KMS-11 (cell line): Measurements from ENCODE around the gene DEFB129.

ENCODE experiments used
- H2AFZ ChIP-seq: fragments of 200-600 bp; sonication (generic); 2 replicates; pipeline ENCODE4 v1.6.1; 2016; ENCODE audit warnings: antibody characterized with exemption, mixed run types, low read depth
- H3K27ac ChIP-seq: fragments of 200-600 bp; sonication (generic); 2 replicates; pipeline ENCODE4 v1.6.1; 2016; ENCODE audit warnings: mild to moderate bottlenecking, mixed run types
- H3K27me3 ChIP-seq: fragments of 200-600 bp; sonication (generic); 2 replicates; pipeline ENCODE4 v1.6.1; 2017; ENCODE audit warnings: mild to moderate bottlenecking, low read depth, mixed run types, moderate library complexity; ENCODE audit not compliant: insufficient read depth
- H3K36me3 ChIP-seq: fragments of 200-600 bp; sonication (generic); 2 replicates; pipeline ENCODE4 v1.6.1; 2017; ENCODE audit warnings: mild to moderate bottlenecking, mixed run types; ENCODE audit not compliant: insufficient read depth
- H3K4me1 ChIP-seq: fragments of 200-600 bp; sonication (generic); 2 replicates; pipeline ENCODE4 v1.6.1; 2016; ENCODE audit warnings: mild to moderate bottlenecking, low read depth, mixed run types; ENCODE audit not compliant: poor library complexity, severe bottlenecking
- H3K4me2 ChIP-seq: fragments of 200-600 bp; sonication (generic); 2 replicates; pipeline ENCODE4 v1.7.0; 2016; ENCODE audit warnings: mild to moderate bottlenecking, mixed run types
- H3K4me3 ChIP-seq: fragments of 200-600 bp; sonication (generic); IDR thresholded peaks from 2 replicates; pipeline ENCODE4 v1.6.1; 2017; ENCODE audit warnings: low read depth, low read length, mixed read lengths; ENCODE audit not compliant: insufficient read depth
- H3K79me2 ChIP-seq: fragments of 200-600 bp; sonication (generic); 2 replicates; pipeline ENCODE4 v1.6.1; 2016; ENCODE audit warnings: low read depth, mixed run types; ENCODE audit not compliant: insufficient read depth
- H3K9ac ChIP-seq: fragments of 200-600 bp; sonication (generic); 2 replicates; pipeline ENCODE4 v1.6.1; 2016; ENCODE audit warnings: mild to moderate bottlenecking, mixed run types
- H4K20me1 ChIP-seq: fragments of 200-600 bp; sonication (generic); 2 replicates; pipeline ENCODE4 v1.6.1; 2016; ENCODE audit warnings: mild to moderate bottlenecking, mixed run types; ENCODE audit not compliant: insufficient read depth
- TF ChIP-seq, protein P1 (sequence below): fragments of 200-600 bp; sonication (generic); conservative IDR thresholded peaks from 2 replicates; pipeline ENCODE4 v1.6.1; 2017; ENCODE audit warnings: low read depth, mild to moderate bottlenecking, antibody characterized with exemption, low read length, moderate library complexity, mixed read lengths

Gene DEFB129

DNA sequence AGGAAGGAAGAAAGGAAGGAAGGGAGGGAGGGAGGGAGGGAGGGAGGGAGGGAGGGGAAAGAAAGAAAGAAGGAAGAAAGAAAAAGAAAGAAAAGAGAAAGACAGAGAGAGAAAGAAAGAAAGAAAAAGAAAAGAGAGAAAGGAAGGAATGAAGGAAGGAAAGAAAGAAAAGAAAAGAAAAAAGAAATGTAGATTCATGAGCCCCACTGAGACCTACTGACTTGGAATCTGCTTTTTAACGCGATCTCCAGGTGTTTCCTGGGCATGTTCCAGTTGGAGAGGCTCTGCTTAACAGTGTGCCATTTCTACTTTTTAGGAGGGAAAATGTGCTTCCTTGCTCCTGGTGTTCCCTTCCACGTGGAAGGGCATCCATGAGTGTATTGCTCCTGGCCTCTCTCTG is 46.8 kb downstream of the DEFB129 start:
- Histone ChIP-seq H3K4me1 (no peaks in the 10 kb centered on the region), H4K20me1 (no peaks in the 10 kb centered on the region), H3K27me3 (no peaks in the 10 kb centered on the region), H3K27ac (no peak overlapping the region), H2AFZ (no peak overlapping the region), H3K4me3 (no peak overlapping the region), H3K36me3 (no peaks in the 10 kb centered on the region), H3K79me2 (no peaks in the 10 kb centered on the region), H3K4me2 (no peak overlapping the region), H3K9ac (no peak overlapping the region)
- TF ChIP-seq, protein P1, sequence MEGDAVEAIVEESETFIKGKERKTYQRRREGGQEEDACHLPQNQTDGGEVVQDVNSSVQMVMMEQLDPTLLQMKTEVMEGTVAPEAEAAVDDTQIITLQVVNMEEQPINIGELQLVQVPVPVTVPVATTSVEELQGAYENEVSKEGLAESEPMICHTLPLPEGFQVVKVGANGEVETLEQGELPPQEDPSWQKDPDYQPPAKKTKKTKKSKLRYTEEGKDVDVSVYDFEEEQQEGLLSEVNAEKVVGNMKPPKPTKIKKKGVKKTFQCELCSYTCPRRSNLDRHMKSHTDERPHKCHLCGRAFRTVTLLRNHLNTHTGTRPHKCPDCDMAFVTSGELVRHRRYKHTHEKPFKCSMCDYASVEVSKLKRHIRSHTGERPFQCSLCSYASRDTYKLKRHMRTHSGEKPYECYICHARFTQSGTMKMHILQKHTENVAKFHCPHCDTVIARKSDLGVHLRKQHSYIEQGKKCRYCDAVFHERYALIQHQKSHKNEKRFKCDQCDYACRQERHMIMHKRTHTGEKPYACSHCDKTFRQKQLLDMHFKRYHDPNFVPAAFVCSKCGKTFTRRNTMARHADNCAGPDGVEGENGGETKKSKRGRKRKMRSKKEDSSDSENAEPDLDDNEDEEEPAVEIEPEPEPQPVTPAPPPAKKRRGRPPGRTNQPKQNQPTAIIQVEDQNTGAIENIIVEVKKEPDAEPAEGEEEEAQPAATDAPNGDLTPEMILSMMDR = no peak

DNA sequence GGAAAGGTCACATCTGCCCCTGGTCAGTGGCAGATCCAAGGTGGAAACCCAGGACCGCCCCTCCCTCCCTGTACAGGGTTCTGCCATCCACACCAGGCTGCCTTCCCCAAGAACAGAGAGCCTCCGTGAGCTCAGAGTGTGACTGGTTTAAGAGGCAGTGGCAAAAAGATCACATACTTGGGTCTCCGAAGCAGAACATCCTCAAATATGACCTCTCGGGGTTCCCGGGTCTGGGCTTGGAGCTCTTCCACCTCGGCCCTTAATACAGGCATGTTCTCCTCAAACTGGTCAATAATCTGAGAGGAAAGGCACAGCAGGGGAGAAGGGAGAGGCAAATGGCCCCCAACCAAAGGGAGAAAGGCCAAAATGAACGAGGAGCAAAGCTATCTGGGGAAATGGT is 48.7 kb downstream of the DEFB129 start:
- no peaks in the 10 kb centered on the region for H3K79me2 ChIP-seq
- H3K27me3 ChIP-seq = no peaks in the 10 kb centered on the region
- H3K36me3 ChIP-seq = no peaks in the 10 kb centered on the region
- H4K20me1 ChIP-seq = no peaks in the 10 kb centered on the region
- TF ChIP-seq, protein P1 = no peak
- H2AFZ ChIP-seq = no peak overlapping the region
- H3K27ac ChIP-seq = no peak overlapping the region
- no peak overlapping the region for H3K4me2 ChIP-seq
- H3K4me3 ChIP-seq = no peak overlapping the region
- H3K9ac ChIP-seq = no peak overlapping the region
- no peaks in the 10 kb centered on the region for H3K4me1 ChIP-seq

DNA sequence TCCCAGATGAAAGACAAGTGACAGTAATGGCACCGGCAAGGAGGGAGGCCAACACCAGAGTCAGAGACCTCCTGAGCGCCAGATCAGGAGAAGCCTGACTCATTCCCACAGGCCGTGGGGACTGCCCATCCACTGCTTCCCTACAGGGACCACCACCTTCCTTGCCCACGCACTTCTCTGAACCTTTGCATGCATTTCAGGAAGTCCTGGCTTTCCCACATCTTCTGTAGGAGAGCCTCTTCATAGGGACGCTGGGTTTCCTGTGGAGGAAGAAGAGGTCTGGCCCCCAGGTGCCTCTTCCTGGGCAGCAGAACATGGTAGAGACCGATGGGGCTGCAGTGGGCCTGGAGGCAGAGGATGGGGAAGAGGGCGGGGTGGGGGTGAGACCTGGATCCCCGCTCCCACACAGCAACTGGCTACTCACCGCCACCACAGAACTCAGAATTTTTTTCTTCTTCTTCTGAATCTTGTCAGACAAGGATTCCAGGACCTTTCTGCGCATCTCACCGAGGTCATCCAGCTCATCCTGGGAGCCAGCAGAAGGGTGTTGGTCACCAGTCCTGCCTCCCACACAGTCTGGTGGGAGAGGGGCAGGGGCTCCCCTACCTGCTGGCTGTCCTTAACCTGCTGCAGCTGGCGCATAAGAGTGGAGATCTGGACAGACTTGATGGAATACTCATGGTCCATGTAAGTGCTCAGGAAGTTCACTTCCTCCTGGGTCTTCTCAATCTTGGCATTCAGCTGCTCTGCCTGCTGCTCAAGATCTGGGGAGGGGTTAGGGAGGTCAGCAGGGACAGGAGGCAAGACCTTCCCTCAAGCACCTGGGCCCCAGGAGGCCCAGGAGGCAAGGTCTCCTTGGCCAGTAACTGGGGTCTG is 49.8 kb downstream of the DEFB129 start:
- Histone ChIP-seq H2AFZ (no peak overlapping the region), H3K79me2 (no peaks in the 10 kb centered on the region), H3K4me3 (no peak overlapping the region), H3K4me2 (no peak overlapping the region), H3K27ac (no peak overlapping the region), H4K20me1 (no peaks in the 10 kb centered on the region), H3K36me3 (no peaks in the 10 kb centered on the region), H3K27me3 (no peaks in the 10 kb centered on the region), H3K4me1 (no peaks in the 10 kb centered on the region), H3K9ac (no peak overlapping the region)
- TF ChIP-seq, protein P1 = no peak

DNA sequence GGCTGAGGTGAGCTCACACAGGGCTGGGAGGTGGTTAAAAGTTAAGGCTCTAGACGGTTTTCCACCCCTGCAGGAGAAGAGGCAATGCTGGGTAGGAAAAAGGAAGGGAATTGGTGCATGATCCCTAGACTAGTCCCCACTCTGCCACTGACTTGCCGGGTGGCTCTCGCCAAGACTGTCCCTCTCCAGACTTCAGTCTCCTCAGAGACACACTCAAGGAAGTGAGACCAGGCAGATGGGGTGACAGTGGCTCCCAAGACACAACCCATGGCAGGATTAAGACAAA is 50.4 kb downstream of the DEFB129 start:
- TF ChIP-seq, protein P1 = no peak
- H3K36me3 ChIP-seq = no peaks in the 10 kb centered on the region
- H3K27me3 ChIP-seq = no peaks in the 10 kb centered on the region
- no peaks in the 10 kb centered on the region for H4K20me1 ChIP-seq
- no peaks in the 10 kb centered on the region for H3K4me1 ChIP-seq
- no peak overlapping the region for H3K9ac ChIP-seq
- no peak overlapping the region for H3K27ac ChIP-seq
- H3K4me3 ChIP-seq = no peak overlapping the region
- H3K4me2 ChIP-seq = no peak overlapping the region
- no peaks in the 10 kb centered on the region for H3K79me2 ChIP-seq
- H2AFZ ChIP-seq = no peak overlapping the region
